GM21360 (cell line): Measurements from ENCODE around the gene XRCC4.
"Not testable (repeated sequence)": the region's sequence is repeated elsewhere in the genome, so short reads cannot be mapped to it uniquely, and the experiment has no call there.

Experiments used
- ATAC-seq: cut with Tn5 transposase; IDR thresholded peaks from one replicate; pipeline ENCODE4 v1.9.1; 2021; ENCODE audit warnings: mild to moderate bottlenecking, moderate library complexity; ENCODE audit not compliant: unreplicated experiment

The XRCC4 gene

GRCh38 chr5:83337453-83338035, 260.2 kb downstream of the XRCC4 start:
- no peak for ATAC-seq

- no peak for ATAC-seq
Measured at GRCh38 chr5:83340511-83340918, 263.2 kb downstream of the XRCC4 start.

DNA sequence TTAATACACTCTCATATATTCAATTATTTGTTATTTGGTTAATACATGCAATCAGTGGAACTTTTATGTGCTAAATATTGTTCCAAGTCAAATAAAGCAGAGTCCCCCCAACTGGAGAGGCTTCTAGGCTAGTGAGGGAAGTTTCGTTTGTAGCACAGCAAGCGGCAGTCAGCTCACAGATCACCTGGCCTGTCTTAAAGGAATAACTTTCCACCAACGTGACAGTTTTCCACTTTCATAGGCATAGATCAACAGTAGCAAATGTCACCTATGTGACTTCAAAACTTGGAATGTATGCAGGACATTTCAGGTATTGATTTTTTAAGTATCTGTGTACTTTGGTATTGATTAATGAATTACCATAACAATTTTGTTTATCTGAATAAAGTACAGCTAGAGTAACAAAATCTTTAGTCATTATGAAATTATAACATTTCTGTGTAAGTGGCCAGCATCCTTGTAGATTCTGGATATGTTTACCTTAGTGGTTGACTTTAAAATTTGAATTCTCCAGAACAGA, 264.5 kb downstream of the XRCC4 start:
- no peak for ATAC-seq

DNA sequence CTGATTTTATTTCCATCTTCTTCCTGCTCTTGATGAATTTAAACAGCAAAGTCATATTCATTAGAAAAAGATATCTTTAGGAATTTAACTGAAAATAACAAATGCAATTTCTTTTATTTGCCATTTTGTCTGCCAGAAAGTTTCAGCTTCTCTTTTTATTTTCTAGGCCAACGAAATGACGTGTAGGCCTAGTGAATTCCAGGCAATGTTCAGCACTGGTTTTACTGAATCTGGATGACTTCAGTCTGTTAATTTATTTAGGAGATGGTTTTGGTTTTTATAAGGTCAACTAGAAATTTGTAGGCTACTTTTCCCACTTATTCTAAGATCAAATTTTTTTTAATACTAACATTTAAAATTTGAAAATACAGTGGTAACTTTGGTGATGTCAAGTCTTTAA, 265.1 kb downstream of the XRCC4 start:
- ATAC-seq, result no peak

GRCh38 chr5:83343299-83343698, 266.0 kb downstream of the XRCC4 start:
- ATAC-seq, result no peak

- ATAC-seq, result no peak
Measured at GRCh38 chr5:83345423-83345822, 268.1 kb downstream of the XRCC4 start.

GRCh38 chr5:83348281-83348780, 271.0 kb downstream of the XRCC4 start:
- ATAC-seq, result no peak

DNA sequence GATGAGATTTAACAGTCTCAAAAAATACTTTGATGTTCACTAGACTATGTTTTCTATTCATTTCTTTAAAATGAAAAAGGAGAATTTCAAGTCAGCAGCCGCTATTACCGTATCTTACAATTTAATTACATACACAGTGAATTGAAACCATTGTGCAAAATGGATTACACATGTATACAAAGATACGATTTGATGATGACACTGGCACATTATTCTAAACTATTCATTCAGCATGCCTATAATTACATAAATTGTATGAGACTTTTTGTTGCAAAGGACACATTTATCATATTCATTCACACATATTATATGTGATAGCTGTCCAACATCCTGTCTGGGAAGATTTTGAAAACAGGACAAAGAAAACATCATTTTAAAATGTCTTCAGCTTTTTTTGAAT, 275.9 kb downstream of the XRCC4 start:
- no peak for ATAC-seq

DNA sequence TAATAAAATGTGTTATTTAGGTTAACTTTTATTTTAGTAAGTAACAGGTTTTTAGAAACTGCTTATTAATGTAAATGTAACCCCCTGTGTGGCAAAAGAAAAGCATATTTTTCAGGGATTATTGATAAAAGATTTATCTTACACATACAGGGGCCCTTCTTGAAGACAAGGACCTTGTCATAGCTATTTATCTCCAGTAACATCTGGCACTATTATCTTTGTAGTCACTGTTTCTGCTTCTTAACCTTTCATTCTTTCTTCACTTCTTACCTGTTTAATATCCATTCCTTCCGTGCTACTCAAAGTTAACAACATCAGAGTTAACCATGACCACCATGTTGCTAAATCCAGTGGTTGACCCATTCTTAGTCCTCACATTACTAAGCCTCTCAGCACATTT, 276.4 kb downstream of the XRCC4 start:
- no peak for ATAC-seq

DNA sequence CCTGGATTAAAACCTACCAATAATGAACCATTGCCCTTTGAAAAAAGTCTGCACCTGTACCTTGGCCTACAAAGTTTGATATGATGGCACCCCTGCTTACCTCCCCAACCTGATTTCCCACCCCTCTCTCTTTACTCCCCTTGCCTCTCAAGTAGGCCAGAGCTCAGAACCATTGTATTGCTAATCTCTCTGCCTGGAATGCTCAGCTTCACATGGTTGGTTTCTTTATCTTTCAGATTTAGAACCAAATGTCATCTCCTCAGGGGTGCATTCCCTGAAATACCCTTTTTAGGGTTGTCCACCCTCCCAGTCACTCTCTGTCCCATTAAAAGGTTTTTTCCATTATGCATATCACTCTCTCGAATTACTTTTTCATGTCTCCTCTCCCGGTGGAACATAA, 277.6 kb downstream of the XRCC4 start:
- ATAC-seq, result no peak

GRCh38 chr5:83355482-83356014, 278.2 kb downstream of the XRCC4 start:
- ATAC-seq, result not testable (repeated sequence)

GRCh38 chr5:83357621-83358231, 280.4 kb downstream of the XRCC4 start:
- peak; percentile 66 for ATAC-seq

DNA sequence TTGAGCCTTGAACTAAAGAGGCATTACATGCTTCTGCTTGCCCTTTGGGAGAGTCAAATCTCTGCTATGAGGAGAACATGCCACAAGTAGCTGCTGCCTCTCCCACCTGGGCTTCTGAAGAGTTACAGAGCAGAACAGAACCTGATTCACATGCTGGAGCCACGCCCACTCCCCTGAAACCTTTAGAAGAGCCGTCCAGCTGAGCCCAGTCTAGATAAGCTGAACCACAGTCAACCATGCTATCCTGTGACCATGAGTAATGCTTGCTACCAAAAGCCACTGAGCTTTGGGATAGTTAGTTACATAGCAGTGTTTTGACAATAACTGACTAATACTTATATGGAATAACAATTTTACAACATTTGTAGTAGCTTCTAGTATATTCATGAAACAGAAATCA, 283.2 kb downstream of the XRCC4 start:
- no peak for ATAC-seq

GRCh38 chr5:83362526-83362925, 285.2 kb downstream of the XRCC4 start:
- no peak for ATAC-seq

GRCh38 chr5:83363111-83363885, 286.0 kb downstream of the XRCC4 start:
- ATAC-seq, result no peak

DNA sequence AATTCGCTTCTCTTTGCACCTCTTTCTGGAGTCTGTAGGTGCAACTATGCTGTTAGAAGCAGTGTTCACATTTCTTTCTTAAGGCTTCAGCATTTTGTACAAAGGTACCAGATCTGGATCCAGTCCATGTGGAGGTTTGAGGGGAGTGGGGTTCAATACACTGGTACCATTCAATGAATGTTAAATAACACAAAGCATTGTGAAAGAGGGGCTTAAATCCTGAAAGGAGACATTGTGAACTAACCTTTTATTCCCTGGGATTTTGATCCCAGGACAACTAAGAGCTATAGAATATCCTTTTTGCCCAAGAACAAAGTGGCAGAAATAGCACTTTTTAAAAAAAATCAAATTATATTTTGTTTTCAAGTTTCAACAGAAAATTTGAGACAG, 286.5 kb downstream of the XRCC4 start:
- ATAC-seq, result no peak

GRCh38 chr5:83364312-83365299, 287.3 kb downstream of the XRCC4 start:
- ATAC-seq, result peak; percentile 56

- ATAC-seq, result peak; percentile 36
Measured at GRCh38 chr5:83368319-83368718, 291.0 kb downstream of the XRCC4 start.

DNA sequence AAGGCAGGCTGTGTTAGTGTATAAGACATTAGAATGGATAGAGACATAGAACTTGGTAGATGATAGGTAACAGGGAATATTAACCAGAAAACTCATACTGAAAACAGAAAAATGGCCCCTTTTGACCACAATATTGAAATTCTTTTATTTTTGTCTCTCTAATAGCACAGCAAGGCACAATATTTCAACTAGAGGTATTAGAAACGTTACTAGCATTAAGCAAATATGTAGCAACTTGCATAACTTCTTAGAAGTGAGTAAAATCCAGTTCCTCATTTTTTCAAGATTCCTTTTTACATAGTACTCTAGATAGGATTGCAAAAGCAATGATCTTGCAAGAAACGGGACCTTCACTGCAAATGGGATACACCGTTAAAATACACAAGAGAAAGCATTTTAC, 291.5 kb downstream of the XRCC4 start:
- peak; percentile 44 for ATAC-seq

GRCh38 chr5:83370957-83371356, 293.6 kb downstream of the XRCC4 start:
- ATAC-seq, result no peak
